ENCODE measurements around the gene SOCS4.

The SOCS4 gene

GRCh38 chr14:55092341-55092740 is 65.3 kb downstream of the SOCS4 start:
- no peak for DNase-seq

GRCh38 chr14:55094292-55095157 is 67.5 kb downstream of the SOCS4 start:
- DNase-seq: no peak

GRCh38 chr14:55097881-55098560 is 71.0 kb downstream of the SOCS4 start:
- DNase-seq: peak; percentile 98

GRCh38 chr14:55098561-55098898 is 71.5 kb downstream of the SOCS4 start:
- no peak for DNase-seq

Measured in inflammatory macrophage treated with lipopolysaccharide for 4 hours (primary cell).